Colonic mucosa (tissue), 4 donors: Measurements from ENCODE around the gene GYPB. TPM values are rescaled to one million over a fixed set of nuclear protein-coding genes. Genes with fewer than 3 reads are reported as not detected.
"Not testable (repeated sequence)": the region's sequence is repeated elsewhere in the genome, so short reads cannot be mapped to it uniquely, and the experiment has no call there.

Experiments used
- DNase-seq: peaks from one replicate; pipeline ENCODE4 v3.0.0-alpha.2; 2020
- H3K27ac ChIP-seq: fragments of 200-600 bp; one replicate; pipeline ENCODE4 v1.8.0; 2021
- H3K27me3 ChIP-seq: fragments of 200-600 bp; one replicate; pipeline ENCODE4 v1.8.0; 2021
- H3K36me3 ChIP-seq: fragments of 200-600 bp; one replicate; pipeline ENCODE4 v1.8.0; 2021
- H3K4me1 ChIP-seq: fragments of 200-600 bp; one replicate; pipeline ENCODE4 v1.8.0; 2021; ENCODE audit warnings: mild to moderate bottlenecking
- H3K4me3 ChIP-seq: fragments of 200-600 bp; one replicate; pipeline ENCODE4 v1.8.0; 2021
- H3K9ac ChIP-seq, 2 donors: one replicate each; pipeline ENCODE4 v1.7.0; 2013; ENCODE audit warnings: control low read depth in 2 of 2, low read depth in 2 of 2, low read length in 2 of 2
- H3K9me3 ChIP-seq: fragments of 200-600 bp; one replicate; pipeline ENCODE4 v1.8.0; 2021
- CTCF ChIP-seq: fragments of 200-600 bp; IDR thresholded peaks from one replicate; pipeline ENCODE4 v1.8.0; 2022; ENCODE audit warnings: antibody characterized with exemption, mild to moderate bottlenecking
- intact Hi-C: fragments of 100-400 bp; cut with DNase I; formaldehyde crosslinking; loops from one replicate; pipeline ENCODE4 v1.14.1; 2022
- total RNA-seq, 2 donors: library from RNA; stranded (reverse); fragmentation: NEBNext Ultra II Directional in 1 of 2; extraction: Animal tissue kit (Norgen Biotek cat#: 25700) in 1 of 2; gene quantifications; one replicate each; pipeline ENCODE4 v1.2.1, GENCODE V29; 2021
- donor health status: healthy.
- donor health status: DM: no; HTN: no; CAD: no.
- donor health status: DM: no; HTN: no; CAD: no.

Gene GYPB
- not detected for total RNA-seq

- H3K36me3 ChIP-seq, H3K27ac ChIP-seq, H3K4me1 ChIP-seq, H3K9ac ChIP-seq, H3K27me3 ChIP-seq, H3K4me3 ChIP-seq, DNase-seq, H3K9me3 ChIP-seq, intact Hi-C loops: not testable (repeated sequence)
These were observed at the start of gene GYPB for GRCh38 chr4:144019277-144019676. GYPB (minus strand) TSS chr4:144019380; CDS start chr4:144019287, 93 bp downstream.

GRCh38 chr4:144061556-144061955 is 42.4 kb upstream of the GYPB start:
- H3K9ac ChIP-seq, H3K27ac ChIP-seq, H3K27me3 ChIP-seq, H3K4me1 ChIP-seq, H3K36me3 ChIP-seq, intact Hi-C loops, H3K4me3 ChIP-seq, DNase-seq, H3K9me3 ChIP-seq: not testable (repeated sequence)

GRCh38 chr4:144060234-144060859 is 41.2 kb upstream of the GYPB start:
- H3K4me1 ChIP-seq, DNase-seq, H3K27ac ChIP-seq, H3K9me3 ChIP-seq, H3K36me3 ChIP-seq, H3K27me3 ChIP-seq, intact Hi-C loops, H3K4me3 ChIP-seq, H3K9ac ChIP-seq: not testable (repeated sequence)

- H3K9me3 ChIP-seq = no peaks in the 10 kb centered on the region
- TF ChIP-seq CTCF = no peak
- DNase-seq = no peak
- no peak overlapping the region for H3K9ac ChIP-seq
- H3K4me3 ChIP-seq = no peak overlapping the region
- intact Hi-C loops = no loop called here
- no peak overlapping the region for H3K27ac ChIP-seq
- no peaks in the 10 kb centered on the region for H3K4me1 ChIP-seq
- H3K36me3 ChIP-seq = no peaks in the 10 kb centered on the region
- H3K27me3 ChIP-seq = no peaks in the 10 kb centered on the region
These were observed 37.6 kb upstream of the GYPB start for GRCh38 chr4:144056800-144057199.

GRCh38 chr4:144055336-144055735 is 36.2 kb upstream of the GYPB start:
- H3K9me3 ChIP-seq, H3K9ac ChIP-seq, H3K27ac ChIP-seq, DNase-seq, intact Hi-C loops, H3K27me3 ChIP-seq, H3K4me1 ChIP-seq, H3K36me3 ChIP-seq, H3K4me3 ChIP-seq: not testable (repeated sequence)

- H3K9me3 ChIP-seq, H3K27ac ChIP-seq, H3K9ac ChIP-seq, H3K27me3 ChIP-seq, DNase-seq, H3K36me3 ChIP-seq, H3K4me3 ChIP-seq, H3K4me1 ChIP-seq, intact Hi-C loops: not testable (repeated sequence)
These were observed 32.3 kb upstream of the GYPB start for GRCh38 chr4:144051494-144051893.

GRCh38 chr4:144050631-144051030 is 31.5 kb upstream of the GYPB start:
- H3K27ac ChIP-seq, H3K4me1 ChIP-seq, H3K27me3 ChIP-seq, H3K4me3 ChIP-seq, intact Hi-C loops, H3K36me3 ChIP-seq, H3K9me3 ChIP-seq, H3K9ac ChIP-seq, DNase-seq: not testable (repeated sequence)

GRCh38 chr4:144049495-144050424 is 30.6 kb upstream of the GYPB start:
- H3K4me3 ChIP-seq, H3K9me3 ChIP-seq, H3K9ac ChIP-seq, H3K27ac ChIP-seq, H3K4me1 ChIP-seq, intact Hi-C loops, DNase-seq, H3K36me3 ChIP-seq, H3K27me3 ChIP-seq: not testable (repeated sequence)

- H3K27me3 ChIP-seq, H3K27ac ChIP-seq, H3K9ac ChIP-seq, H3K36me3 ChIP-seq, H3K4me3 ChIP-seq, H3K4me1 ChIP-seq, DNase-seq, H3K9me3 ChIP-seq, intact Hi-C loops: not testable (repeated sequence)
These were observed 25.8 kb upstream of the GYPB start for GRCh38 chr4:144044936-144045335.

- H3K4me1 ChIP-seq, DNase-seq, H3K27ac ChIP-seq, H3K9ac ChIP-seq, H3K4me3 ChIP-seq, intact Hi-C loops, H3K27me3 ChIP-seq, H3K9me3 ChIP-seq, H3K36me3 ChIP-seq: not testable (repeated sequence)
These were observed 13.4 kb upstream of the GYPB start for GRCh38 chr4:144032580-144032979.

- H3K9ac ChIP-seq, H3K27me3 ChIP-seq, intact Hi-C loops, H3K36me3 ChIP-seq, H3K4me3 ChIP-seq, H3K4me1 ChIP-seq, DNase-seq, H3K9me3 ChIP-seq, H3K27ac ChIP-seq: not testable (repeated sequence)
These were observed 12.7 kb upstream of the GYPB start for GRCh38 chr4:144031875-144032274.

GRCh38 chr4:144031369-144031768 is 12.2 kb upstream of the GYPB start:
- H3K4me1 ChIP-seq, H3K9ac ChIP-seq, DNase-seq, H3K27ac ChIP-seq, H3K27me3 ChIP-seq, H3K9me3 ChIP-seq, H3K36me3 ChIP-seq, intact Hi-C loops, H3K4me3 ChIP-seq: not testable (repeated sequence)
